SK-N-MC (cell line): ENCODE measurements around the gene MMP17.

Experiments used
- EZH2 ChIP-seq: fragments of 200-600 bp; sonication (generic); IDR thresholded peaks from one replicate; pipeline ENCODE4 v1.6.1; 2017; ENCODE audit warnings: antibody characterized with exemption
- FOXP2 ChIP-seq: optimal IDR thresholded peaks from 2 replicates; pipeline ENCODE3; 2011; ENCODE audit warnings: mild to moderate bottlenecking, moderate library complexity; ENCODE audit not compliant: insufficient read depth; ENCODE audit errors: extremely low read length, control extremely low read depth
- POLR2AphosphoS5 ChIP-seq: IDR thresholded peaks from 2 replicates; pipeline ENCODE4 v1.6.1; 2012; ENCODE audit warnings: mild to moderate bottlenecking, low read depth, low read length, borderline replicate concordance

GRCh38 chr12:131796754-131797587 is 31.2 kb upstream of the MMP17 start:
- TF ChIP-seq POLR2AphosphoS5 (no peak), EZH2 (no peak), FOXP2 (no peak)
